ENCODE data around the gene ERLEC1.
"Not testable (repeated sequence)": the region's sequence is repeated elsewhere in the genome, so short reads cannot be mapped to it uniquely, and the experiment has no call there.

The ERLEC1 gene, protein sequence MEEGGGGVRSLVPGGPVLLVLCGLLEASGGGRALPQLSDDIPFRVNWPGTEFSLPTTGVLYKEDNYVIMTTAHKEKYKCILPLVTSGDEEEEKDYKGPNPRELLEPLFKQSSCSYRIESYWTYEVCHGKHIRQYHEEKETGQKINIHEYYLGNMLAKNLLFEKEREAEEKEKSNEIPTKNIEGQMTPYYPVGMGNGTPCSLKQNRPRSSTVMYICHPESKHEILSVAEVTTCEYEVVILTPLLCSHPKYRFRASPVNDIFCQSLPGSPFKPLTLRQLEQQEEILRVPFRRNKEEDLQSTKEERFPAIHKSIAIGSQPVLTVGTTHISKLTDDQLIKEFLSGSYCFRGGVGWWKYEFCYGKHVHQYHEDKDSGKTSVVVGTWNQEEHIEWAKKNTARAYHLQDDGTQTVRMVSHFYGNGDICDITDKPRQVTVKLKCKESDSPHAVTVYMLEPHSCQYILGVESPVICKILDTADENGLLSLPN

GRCh38 chr2:53786705-53787613 lies at the start of gene ERLEC1, which contains the start of gene ASB3:
TSS of gene ERLEC1 (plus strand) at chr2:53787044. CDS start at chr2:53787211, 167 bp downstream.
TSS of gene ASB3 (minus strand) at chr2:53786953. CDS start at chr2:53765572, 21,381 bp downstream.
- DNase-seq = peak; percentile 67

- no peak for DNase-seq
Observed at GRCh38 chr2:53737091-53737490, 49.8 kb upstream of the ERLEC1 start.

GRCh38 chr2:53739032-53739431 lies 47.8 kb upstream of the ERLEC1 start:
- no peak for DNase-seq

DNA sequence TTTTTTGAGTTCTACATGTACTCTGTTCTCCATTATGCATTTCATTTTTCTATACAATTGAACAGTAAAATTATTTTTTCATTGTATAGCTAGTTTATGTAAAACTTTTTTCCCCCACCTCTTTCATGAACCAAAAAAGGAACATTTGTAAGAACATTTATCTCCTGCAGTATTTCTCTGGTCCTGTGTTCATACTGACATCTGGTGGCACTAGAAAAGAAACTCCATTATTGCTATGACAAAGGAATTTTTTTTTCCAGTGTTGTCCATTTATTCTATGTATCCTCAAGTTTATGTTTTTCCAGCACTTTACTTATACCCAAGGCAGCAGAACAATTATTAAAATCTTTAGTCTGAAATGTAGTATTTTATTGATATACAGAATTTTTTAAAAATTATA lies 46.7 kb upstream of the ERLEC1 start:
- DNase-seq = no peak

GRCh38 chr2:53744395-53745065 lies 42.3 kb upstream of the ERLEC1 start:
- no peak for DNase-seq

- no peak for DNase-seq
Observed at GRCh38 chr2:53750041-53750768, 36.6 kb upstream of the ERLEC1 start.

DNA sequence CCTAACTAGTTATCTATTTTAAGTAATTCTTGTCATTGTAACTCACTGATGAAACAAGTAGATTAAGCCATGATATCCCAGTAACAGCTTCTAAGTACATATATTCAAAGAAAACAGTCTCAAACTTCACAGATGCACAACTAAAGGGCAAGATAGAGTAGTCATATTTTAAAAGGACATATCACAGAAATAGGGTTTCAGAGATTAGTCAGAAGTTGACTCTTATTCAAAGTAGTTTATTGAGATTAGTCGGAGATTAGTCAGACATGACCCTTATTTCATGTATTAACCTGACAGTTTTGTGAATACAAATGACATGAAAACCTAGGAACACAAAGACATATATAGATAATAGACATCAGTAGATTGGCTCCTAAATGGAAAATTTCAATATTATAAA lies 35.1 kb upstream of the ERLEC1 start:
- no peak for DNase-seq

- no peak for DNase-seq
Observed at GRCh38 chr2:53752385-53752784, 34.5 kb upstream of the ERLEC1 start.

DNA sequence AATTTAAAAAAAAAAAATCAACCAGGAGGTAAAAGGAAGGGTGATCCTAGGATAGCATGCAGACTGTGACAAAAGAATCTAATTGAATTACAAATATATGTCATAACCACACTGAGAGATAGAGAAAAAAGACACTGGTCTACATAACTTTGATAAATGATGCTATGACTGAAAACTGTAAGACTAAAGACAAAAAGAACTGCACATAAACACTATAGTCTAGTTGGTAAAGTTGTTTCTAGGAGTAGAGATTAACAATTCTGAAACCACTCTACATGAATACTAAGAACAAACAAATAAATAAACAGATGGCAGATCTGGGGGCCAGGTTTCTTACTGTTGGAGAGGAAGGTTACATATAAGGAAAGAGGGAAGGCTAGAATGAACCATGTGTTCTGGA lies 33.8 kb upstream of the ERLEC1 start:
- DNase-seq = no peak

DNA sequence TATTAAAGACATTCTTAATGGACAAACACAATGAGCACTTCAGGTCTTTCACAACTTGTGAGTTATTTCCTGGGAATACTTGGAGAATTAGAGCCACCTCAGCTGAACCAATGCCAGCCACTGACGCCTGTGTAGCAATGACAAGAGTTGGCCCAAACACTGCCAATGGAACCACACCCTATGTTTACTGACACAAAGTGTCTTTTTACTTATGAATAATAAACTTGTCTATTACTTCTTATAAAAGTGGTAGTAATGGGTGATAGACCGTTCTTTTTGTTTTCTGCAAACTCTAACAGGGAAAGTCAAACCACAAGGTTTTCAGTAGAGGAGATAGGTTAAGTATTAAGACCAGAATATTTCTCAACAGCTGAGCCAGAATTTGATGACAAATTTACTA lies 31.7 kb upstream of the ERLEC1 start:
- no peak for DNase-seq

GRCh38 chr2:53756644-53757043 lies 30.2 kb upstream of the ERLEC1 start:
- no peak for DNase-seq

DNA sequence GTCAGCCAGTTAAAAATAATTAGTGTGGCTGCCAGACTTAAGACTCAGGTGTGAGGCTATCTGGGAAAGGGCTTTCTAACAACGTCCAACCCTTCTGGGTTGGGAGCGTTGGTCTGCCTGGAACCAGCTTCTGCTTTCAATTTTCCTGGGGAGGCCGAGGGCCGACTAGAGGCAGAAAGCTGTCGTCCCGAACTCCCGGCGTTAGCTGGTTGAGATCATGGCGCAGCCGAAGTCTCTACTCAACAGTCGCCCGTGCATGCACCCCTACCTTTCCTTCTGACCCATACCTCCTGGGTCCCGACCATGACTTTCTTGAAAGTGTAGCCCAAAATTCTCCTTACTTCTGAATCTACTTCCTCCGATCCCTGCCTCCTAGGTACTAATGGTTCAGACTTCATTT lies 29.6 kb upstream of the ERLEC1 start:
- not testable (repeated sequence) for DNase-seq

- no peak for DNase-seq
Observed at GRCh38 chr2:53765767-53766166, 21.1 kb upstream of the ERLEC1 start.

DNA sequence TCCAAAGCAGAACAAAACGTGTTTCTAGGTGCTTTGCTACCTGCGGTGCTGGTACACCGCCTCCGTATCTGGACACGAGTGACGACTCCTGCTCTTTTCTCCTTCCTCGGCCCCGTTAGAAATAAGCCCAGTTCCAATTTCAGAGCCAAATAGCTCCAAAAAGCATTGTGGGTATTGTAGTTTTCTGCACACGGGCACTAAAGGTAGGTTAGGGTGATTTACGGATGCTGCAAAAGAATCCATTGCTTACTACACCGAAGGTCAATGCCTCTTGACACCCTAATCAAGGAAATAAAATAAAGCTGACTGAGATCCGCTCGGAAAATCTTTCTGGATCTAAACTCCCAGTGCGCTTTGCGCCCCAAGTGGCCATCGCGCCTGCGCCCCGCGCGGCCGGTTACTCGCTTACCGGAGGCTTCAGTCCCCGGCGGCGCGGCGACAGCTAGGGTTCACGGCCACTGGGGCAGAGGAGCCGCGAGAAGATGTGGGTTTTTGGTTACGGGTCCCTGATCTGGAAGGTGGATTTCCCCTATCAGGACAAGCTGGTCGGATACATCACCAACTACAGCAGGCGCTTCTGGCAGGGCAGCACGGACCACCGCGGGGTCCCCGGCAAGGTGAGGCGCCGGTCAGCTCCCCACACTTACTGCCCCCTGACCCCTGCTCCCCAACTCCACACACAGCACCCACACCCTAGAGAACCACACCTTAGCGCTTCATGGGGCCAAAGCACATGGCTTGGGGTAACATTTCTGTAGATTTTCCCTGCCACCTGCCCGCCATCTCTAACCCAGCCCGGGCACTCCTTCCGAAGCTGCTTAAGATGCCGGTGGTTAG lies 19.2 kb upstream of the ERLEC1 start, which contains the start of gene CHAC2:
TSS of gene CHAC2 (plus strand) at position 400 of the 837 bp plus-strand sequence. CDS start at position 483, 83 bp downstream.
- peak; percentile 78 for DNase-seq

- DNase-seq = peak; percentile 30
Observed at GRCh38 chr2:53768242-53768542, 18.7 kb upstream of the ERLEC1 start.

GRCh38 chr2:53769318-53769945 lies 17.4 kb upstream of the ERLEC1 start:
- DNase-seq = no peak

DNA sequence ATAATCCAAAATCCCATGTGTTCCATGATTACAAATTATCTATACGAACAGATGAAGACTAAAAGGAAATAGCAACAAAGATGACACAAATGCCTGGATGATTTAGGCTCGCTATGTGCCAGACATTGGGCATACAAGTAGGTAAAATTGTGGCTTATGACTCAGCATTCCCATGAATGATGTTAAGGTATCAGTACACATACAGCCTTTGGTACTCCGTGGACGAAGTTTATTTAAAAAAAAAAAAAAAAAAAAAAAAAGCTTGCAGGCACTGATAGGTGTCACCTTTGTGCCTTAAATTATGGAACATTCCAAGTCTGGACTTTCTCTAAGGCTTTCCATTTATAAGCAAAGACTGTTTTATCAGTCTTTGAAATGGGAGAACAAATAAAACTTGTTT lies 16.6 kb upstream of the ERLEC1 start:
- no peak for DNase-seq

DNA sequence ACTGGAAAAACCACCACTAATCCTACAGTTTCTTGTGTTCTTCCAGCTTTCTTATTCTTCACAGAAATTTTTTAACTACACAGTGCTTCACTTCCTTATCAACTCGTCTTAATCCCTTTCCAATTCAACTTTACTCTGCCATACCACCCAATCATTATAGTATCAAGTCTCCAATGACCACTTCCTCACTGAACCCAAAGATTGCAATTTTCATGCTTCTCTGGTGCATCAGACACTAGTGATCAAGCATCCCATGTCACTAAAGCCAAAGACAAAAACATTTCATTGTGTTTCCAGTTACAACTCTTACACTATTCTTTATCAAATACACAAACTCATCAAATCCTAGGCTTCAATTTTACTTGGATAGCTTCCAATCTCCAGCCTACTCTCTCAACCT lies 9.7 kb upstream of the ERLEC1 start:
- no peak for DNase-seq

DNA sequence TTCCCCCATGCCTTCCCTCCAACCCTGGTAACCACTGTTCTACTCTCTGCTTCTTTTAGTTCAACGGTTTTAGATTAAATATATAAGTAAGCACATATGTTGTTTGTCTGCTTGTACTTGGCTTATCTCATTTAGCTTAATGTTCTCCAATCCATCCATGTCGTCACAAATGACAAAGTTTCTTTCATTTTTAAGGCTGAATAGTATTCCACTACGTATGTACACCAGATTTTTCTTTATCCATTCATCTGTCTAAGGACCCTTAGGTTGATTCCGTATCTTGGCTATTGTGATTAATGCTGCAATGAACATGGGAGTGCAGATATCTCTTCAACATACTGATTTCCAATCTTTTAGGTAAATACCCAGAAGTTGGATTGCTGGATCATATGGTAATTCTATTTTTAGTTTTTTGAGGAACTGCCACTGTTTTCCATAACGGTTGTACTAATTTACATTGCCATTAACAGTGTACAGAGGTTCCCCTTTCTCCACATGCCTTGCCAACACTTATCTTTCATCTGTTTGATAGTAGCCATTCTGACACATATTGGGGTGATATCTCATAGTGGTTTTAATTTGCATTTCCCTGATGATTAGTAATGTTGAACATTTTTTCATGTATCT lies 8.2 kb upstream of the ERLEC1 start:
- no peak for DNase-seq

GRCh38 chr2:53780056-53780455 lies 6.8 kb upstream of the ERLEC1 start:
- no peak for DNase-seq
